WERI-Rb-1 (cell line): Measurements from ENCODE around the gene PLAGL1.
"Not testable (repeated sequence)": the region's sequence is repeated elsewhere in the genome, so short reads cannot be mapped to it uniquely, and the experiment has no call there.

Experiments used
- DNase-seq: peaks from one replicate; pipeline ENCODE4 v3.0.0-alpha.2; 2020
- H3K27ac ChIP-seq: fragments of 250-450 bp; sonication (Bioruptor Pico); 2 replicates; pipeline ENCODE4 v1.5.1; 2020; ENCODE audit warnings: mild to moderate bottlenecking, moderate library complexity
- H3K27me3 ChIP-seq: fragments of 250-450 bp; sonication (Bioruptor Pico); 2 replicates; pipeline ENCODE4 v1.5.1; 2021; ENCODE audit warnings: mild to moderate bottlenecking, low read depth, moderate library complexity; ENCODE audit not compliant: insufficient read depth, severe bottlenecking
- H3K36me3 ChIP-seq: fragments of 250-450 bp; sonication (Bioruptor Pico); 2 replicates; pipeline ENCODE4 v1.5.1; 2020; ENCODE audit warnings: mild to moderate bottlenecking, moderate library complexity
- H3K4me3 ChIP-seq: 2 replicates; pipeline ENCODE4 v1.5.1; 2011; ENCODE audit warnings: low read depth, mild to moderate bottlenecking, control low read depth, low read length
- H3K9me3 ChIP-seq: fragments of 250-450 bp; sonication (Bioruptor Pico); 2 replicates; pipeline ENCODE4 v1.5.1; 2021; ENCODE audit warnings: mild to moderate bottlenecking, moderate library complexity; ENCODE audit not compliant: severe bottlenecking
- CTCF ChIP-seq: IDR thresholded peaks from 2 replicates; pipeline ENCODE4 v1.5.1; 2011; ENCODE audit warnings: low read depth, mild to moderate bottlenecking, control low read depth, inconsistent platforms, low read length

PLAGL1 gene

GRCh38 chr6:144017166-144018094 is 9.4 kb upstream of the PLAGL1 start:
- Histone ChIP-seq H3K9me3 (no peaks in the 10 kb centered on the region), H3K27me3 (no peaks in the 10 kb centered on the region), H3K36me3 (no peaks in the 10 kb centered on the region), H3K4me3 (no peak overlapping the region), H3K27ac (no peak overlapping the region)
- TF ChIP-seq CTCF = no peak
- DNase-seq = no peak

- no peaks in the 10 kb centered on the region for H3K36me3 ChIP-seq
- TF ChIP-seq CTCF = peak; percentile 82
- H3K9me3 ChIP-seq = no peaks in the 10 kb centered on the region
- no peak overlapping the region for H3K4me3 ChIP-seq
- no peak overlapping the region for H3K27ac ChIP-seq
- DNase-seq = peak; percentile 64
- no peaks in the 10 kb centered on the region for H3K27me3 ChIP-seq
Measured at GRCh38 chr6:144013486-144013909, 5.4 kb upstream of the PLAGL1 start.

GRCh38 chr6:144012534-144012933 is 4.5 kb upstream of the PLAGL1 start:
- no peak for TF ChIP-seq CTCF
- Histone ChIP-seq H3K27me3 (no peaks in the 10 kb centered on the region), H3K27ac (no peak overlapping the region), H3K9me3 (no peaks in the 10 kb centered on the region), H3K36me3 (no peaks in the 10 kb centered on the region), H3K4me3 (no peak overlapping the region)
- no peak for DNase-seq

- not testable (repeated sequence) for H3K9me3 ChIP-seq, DNase-seq, H3K4me3 ChIP-seq, H3K27ac ChIP-seq, H3K36me3 ChIP-seq, H3K27me3 ChIP-seq
Measured at GRCh38 chr6:144009628-144010027, 1.6 kb upstream of the PLAGL1 start.

GRCh38 chr6:144008846-144009245 is 787 bp upstream of the PLAGL1 start:
- no peaks in the 10 kb centered on the region for H3K27me3 ChIP-seq
- DNase-seq = no peak
- peak overlapping the region; percentile 65 for H3K4me3 ChIP-seq
- TF ChIP-seq CTCF = no peak
- H3K9me3 ChIP-seq = no peaks in the 10 kb centered on the region
- H3K27ac ChIP-seq = no peak overlapping the region; the same call in 1 of the 2 replicates
- no peaks in the 10 kb centered on the region for H3K36me3 ChIP-seq

GRCh38 chr6:144007478-144008119 is 460 bp downstream of the PLAGL1 start:
- Histone ChIP-seq H3K27me3 (no peaks in the 10 kb centered on the region), H3K36me3 (no peaks in the 10 kb centered on the region), H3K4me3 (peak overlapping the region; percentile 65), H3K9me3 (no peaks in the 10 kb centered on the region), H3K27ac (peak overlapping the region; percentile 62)
- no peak for TF ChIP-seq CTCF
- DNase-seq = no peak
